GM23248 (cell line): ENCODE results near the gene CNTNAP1. TPM values are rescaled to one million over a fixed set of nuclear protein-coding genes. Genes with fewer than 3 reads are reported as not detected.

Experiments
- DNase-seq: peaks from one replicate; pipeline ENCODE4 v3.0.0-alpha.2; 2015
- H2AFZ ChIP-seq: fragments of 200-600 bp; sonication (generic); 2 replicates; pipeline ENCODE4 v1.6.1; 2016; ENCODE audit warnings: antibody characterized with exemption
- H3F3A ChIP-seq: fragments of 200-600 bp; sonication (generic); 2 replicates; pipeline ENCODE4 v1.6.1; 2016; ENCODE audit warnings: mild to moderate bottlenecking, antibody characterized with exemption, mixed run types; ENCODE audit not compliant: insufficient read depth
- H3K27ac ChIP-seq: fragments of 200-600 bp; sonication (generic); 2 replicates; pipeline ENCODE4 v1.5.1; 2016; ENCODE audit warnings: mild to moderate bottlenecking
- H3K27me3 ChIP-seq: fragments of 200-600 bp; sonication (generic); replicated peaks from 2 replicates; pipeline ENCODE4 v1.6.1; 2016; ENCODE audit warnings: mild to moderate bottlenecking; ENCODE audit not compliant: insufficient read depth
- H3K36me3 ChIP-seq: fragments of 200-600 bp; sonication (generic); 2 replicates; pipeline ENCODE4 v1.6.1; 2016; ENCODE audit warnings: low read depth, mild to moderate bottlenecking
- H3K4me1 ChIP-seq: fragments of 200-600 bp; sonication (generic); 2 replicates; pipeline ENCODE4 v1.6.1; 2016; ENCODE audit warnings: mild to moderate bottlenecking; ENCODE audit not compliant: insufficient read depth
- H3K4me2 ChIP-seq: fragments of 200-600 bp; sonication (generic); one replicate; pipeline ENCODE4 v1.6.1; 2016; ENCODE audit warnings: mild to moderate bottlenecking; ENCODE audit not compliant: unreplicated experiment
- H3K4me3 ChIP-seq: fragments of 200-600 bp; sonication (generic); 2 replicates; pipeline ENCODE4 v1.5.1; 2016; ENCODE audit warnings: mild to moderate bottlenecking
- H3K79me2 ChIP-seq: fragments of 200-600 bp; sonication (generic); 2 replicates; pipeline ENCODE4 v1.6.1; 2016; ENCODE audit warnings: mild to moderate bottlenecking; ENCODE audit not compliant: insufficient read depth
- H3K9ac ChIP-seq: fragments of 200-600 bp; sonication (generic); 2 replicates; pipeline ENCODE4 v1.6.1; 2016; ENCODE audit warnings: mild to moderate bottlenecking
- H3K9me2 ChIP-seq: fragments of 200-600 bp; sonication (generic); 2 replicates; pipeline ENCODE4 v1.6.1; 2016; ENCODE audit warnings: mixed run types, mild to moderate bottlenecking, moderate library complexity; ENCODE audit not compliant: insufficient read depth
- H3K9me3 ChIP-seq: fragments of 200-600 bp; sonication (generic); one replicate; pipeline ENCODE4 v1.6.1; 2017; ENCODE audit warnings: low read depth
- H4K20me1 ChIP-seq: fragments of 200-600 bp; sonication (generic); 2 replicates; pipeline ENCODE4 v1.6.0; 2016; ENCODE audit not compliant: insufficient read depth
- EZH2 ChIP-seq: fragments of 200-600 bp; sonication (generic); IDR thresholded peaks from 2 replicates; pipeline ENCODE4 v1.6.1; 2018; ENCODE audit warnings: antibody characterized with exemption, mild to moderate bottlenecking; ENCODE audit not compliant: insufficient read depth, poor library complexity, severe bottlenecking
- EZH2phosphoT487 ChIP-seq: fragments of 200-600 bp; sonication (generic); IDR thresholded peaks from 2 replicates; pipeline ENCODE4 v1.6.1; 2018; ENCODE audit warnings: antibody characterized with exemption, moderate library complexity, mild to moderate bottlenecking, low read depth; ENCODE audit not compliant: insufficient read depth
- WGBS, 2 experiments: methylation state at CpG; one replicate each; pipeline ENCODE4 v1.1.6; 2015 to 2017; ENCODE audit warnings: low lambda C conversion rate in 2 of 2, low coverage in 1 of 2; ENCODE audit errors: missing lambda C conversion rate in 2 of 2; 5-methylcytosine and 5-hydroxymethylcytosine counted together
- in situ Hi-C: fragments of 300-500 bp; cut with MboI; formaldehyde crosslinking; loops from 2 replicates; pipeline ENCODE4 v1.15.0; 2020
- polyA plus RNA-seq: library from polyadenylated mRNA; unstranded; fragments of >200 nt; fragmentation: Nextera tagmentation; extraction: Ambion mirVana; gene quantifications from 2 replicates; pipeline ENCODE4 v1.2.1, GENCODE V29; 2016
- total RNA-seq: library from RNA; depleted of rRNA; stranded (reverse); fragments of >200 nt; shearing (Covaris generic); gene quantifications from 2 replicates; pipeline ENCODE4 v1.2.3, GENCODE V29; 2014

CNTNAP1 gene
- total and polyA plus RNA-seq, 2 experiments from 2014 or later, result 3.6 to 24.5 TPM

- TF ChIP-seq EZH2, result no peak
- TF ChIP-seq EZH2phosphoT487, result no peak
- Histone ChIP-seq H3K36me3 (no peaks in the 10 kb centered on the region), H3K9ac (no peak overlapping the region), H3K79me2 (no peaks in the 10 kb centered on the region), H2AFZ (no peak overlapping the region), H3K9me2 (no peaks in the 10 kb centered on the region), H3K27me3 (no peaks in the 10 kb centered on the region), H3K4me3 (no peak overlapping the region), H3K27ac (no peak overlapping the region), H3K4me1 (no peaks in the 10 kb centered on the region), H3K9me3 (no peaks in the 10 kb centered on the region), H4K20me1 (no peaks in the 10 kb centered on the region), H3F3A (no peaks in the 10 kb centered on the region), H3K4me2 (no peak overlapping the region)
- no peak for DNase-seq
- in situ Hi-C loops, result no loop called here
- whole genome bisulfite sequencing, 2 experiments, result 85 to 86% methylated on average over 26 to 27 of the region's 27 CpGs
These were observed 5.5 kb downstream of the CNTNAP1 start for GRCh38 chr17:42687707-42688320.

- H3K36me3 ChIP-seq, result no peaks in the 10 kb centered on the region
- no peak overlapping the region for H3K9ac ChIP-seq
- H2AFZ ChIP-seq, result no peak overlapping the region
- no peak overlapping the region for H3K4me3 ChIP-seq
- 80 to 83% methylated on average over 9 to 10 of the region's 10 CpGs for WGBS, 2 experiments
- in situ Hi-C loops, result no loop called here
- H3K27ac ChIP-seq, result no peak overlapping the region
- H3K9me3 ChIP-seq, result no peaks in the 10 kb centered on the region
- H3K79me2 ChIP-seq, result no peaks in the 10 kb centered on the region
- TF ChIP-seq EZH2phosphoT487 (no peak), EZH2 (no peak)
- no peaks in the 10 kb centered on the region for H3K9me2 ChIP-seq
- H4K20me1 ChIP-seq, result no peaks in the 10 kb centered on the region
- H3K27me3 ChIP-seq, result no peaks in the 10 kb centered on the region
- H3K4me2 ChIP-seq, result no peak overlapping the region
- H3K4me1 ChIP-seq, result no peaks in the 10 kb centered on the region
- no peak for DNase-seq
- H3F3A ChIP-seq, result no peaks in the 10 kb centered on the region
These were observed 8.3 kb downstream of the CNTNAP1 start for GRCh38 chr17:42690596-42690995.

GRCh38 chr17:42691021-42691545 lies 8.8 kb downstream of the CNTNAP1 start:
- H3K36me3 ChIP-seq, result no peaks in the 10 kb centered on the region
- no peak overlapping the region for H2AFZ ChIP-seq
- no peaks in the 10 kb centered on the region for H3K27me3 ChIP-seq
- no peak for DNase-seq
- no peaks in the 10 kb centered on the region for H3K79me2 ChIP-seq
- 94 to 95% methylated on average over 12 of the region's 12 CpGs for WGBS, 2 experiments
- in situ Hi-C loops, result no loop called here
- H3K9ac ChIP-seq, result no peak overlapping the region
- TF ChIP-seq EZH2 (no peak), EZH2phosphoT487 (no peak)
- no peaks in the 10 kb centered on the region for H3F3A ChIP-seq
- no peaks in the 10 kb centered on the region for H4K20me1 ChIP-seq
- H3K9me2 ChIP-seq, result no peaks in the 10 kb centered on the region
- H3K9me3 ChIP-seq, result no peaks in the 10 kb centered on the region
- H3K4me2 ChIP-seq, result no peak overlapping the region
- H3K27ac ChIP-seq, result no peak overlapping the region
- no peak overlapping the region for H3K4me3 ChIP-seq
- H3K4me1 ChIP-seq, result no peaks in the 10 kb centered on the region

GRCh38 chr17:42692489-42692888 lies 10.2 kb downstream of the CNTNAP1 start:
- Histone ChIP-seq H3K79me2 (no peaks in the 10 kb centered on the region), H3K4me2 (no peak overlapping the region), H3K9me3 (no peaks in the 10 kb centered on the region), H3K27ac (no peak overlapping the region), H3K27me3 (no peaks in the 10 kb centered on the region), H3K4me1 (no peaks in the 10 kb centered on the region), H3K36me3 (no peaks in the 10 kb centered on the region), H3K9ac (no peak overlapping the region), H3F3A (no peaks in the 10 kb centered on the region), H4K20me1 (no peaks in the 10 kb centered on the region), H2AFZ (no peak overlapping the region), H3K4me3 (no peak overlapping the region), H3K9me2 (no peaks in the 10 kb centered on the region)
- TF ChIP-seq EZH2 (no peak), EZH2phosphoT487 (no peak)
- in situ Hi-C loops, result no loop called here
- DNase-seq, result no peak
- 87 to 88% methylated on average over 11 of the region's 11 CpGs for WGBS, 2 experiments
